ENCODE measurements around the gene ACAD8.

DNA sequence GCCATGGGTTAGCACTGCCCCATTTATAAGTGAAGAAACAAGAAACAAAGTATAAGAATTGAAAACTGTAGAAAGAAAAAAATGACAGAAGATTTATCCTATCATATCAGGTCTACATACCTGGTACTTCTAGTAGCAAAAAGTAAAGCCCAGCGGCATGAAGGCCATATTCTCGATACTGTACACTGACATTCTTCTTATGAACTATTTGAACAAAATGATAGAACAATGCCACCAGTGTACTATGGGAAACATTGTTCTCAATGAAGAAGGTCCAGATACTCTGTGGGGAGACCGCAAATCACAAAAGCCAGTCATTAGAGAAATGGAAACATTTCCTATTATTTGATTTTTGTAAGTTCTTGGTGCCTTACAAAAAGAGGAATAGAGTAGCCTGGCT lies 36.6 kb upstream of the ACAD8 start:
- TF ChIP-seq, protein P1, sequence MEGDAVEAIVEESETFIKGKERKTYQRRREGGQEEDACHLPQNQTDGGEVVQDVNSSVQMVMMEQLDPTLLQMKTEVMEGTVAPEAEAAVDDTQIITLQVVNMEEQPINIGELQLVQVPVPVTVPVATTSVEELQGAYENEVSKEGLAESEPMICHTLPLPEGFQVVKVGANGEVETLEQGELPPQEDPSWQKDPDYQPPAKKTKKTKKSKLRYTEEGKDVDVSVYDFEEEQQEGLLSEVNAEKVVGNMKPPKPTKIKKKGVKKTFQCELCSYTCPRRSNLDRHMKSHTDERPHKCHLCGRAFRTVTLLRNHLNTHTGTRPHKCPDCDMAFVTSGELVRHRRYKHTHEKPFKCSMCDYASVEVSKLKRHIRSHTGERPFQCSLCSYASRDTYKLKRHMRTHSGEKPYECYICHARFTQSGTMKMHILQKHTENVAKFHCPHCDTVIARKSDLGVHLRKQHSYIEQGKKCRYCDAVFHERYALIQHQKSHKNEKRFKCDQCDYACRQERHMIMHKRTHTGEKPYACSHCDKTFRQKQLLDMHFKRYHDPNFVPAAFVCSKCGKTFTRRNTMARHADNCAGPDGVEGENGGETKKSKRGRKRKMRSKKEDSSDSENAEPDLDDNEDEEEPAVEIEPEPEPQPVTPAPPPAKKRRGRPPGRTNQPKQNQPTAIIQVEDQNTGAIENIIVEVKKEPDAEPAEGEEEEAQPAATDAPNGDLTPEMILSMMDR (IDR thresholded peaks at IDR 0.05; ENCODE audit: insufficient read depth, low read length, poor library complexity, severe bottlenecking), result no peak
- TF ChIP-seq EZH2phosphoT487 (conservative IDR thresholded peaks at IDR 0.05; ENCODE audit: low read length), result no peak
